Panc1 (cell line): ENCODE measurements around the gene DHRSX.
"Not testable (repeated sequence)": the region's sequence is repeated elsewhere in the genome, so short reads cannot be mapped to it uniquely, and the experiment has no call there.

Source experiments
- POLR2AphosphoS5 ChIP-seq: IDR thresholded peaks from 2 replicates; pipeline ENCODE4 v1.6.1; 2012; ENCODE audit warnings: mild to moderate bottlenecking, low read depth, low read length, moderate library complexity
- TF ChIP-seq, protein P1 (sequence below): fragments of 450-650 bp; IDR thresholded peaks from 2 replicates; pipeline ENCODE4 v1.5.1; 2017; ENCODE audit warnings: mild to moderate bottlenecking
- TF ChIP-seq, protein P2 (sequence below), 2 experiments: IDR thresholded peaks; 2 replicates each; pipeline ENCODE4 v1.6.1; 2011 to 2012; ENCODE audit warnings: low read depth in 2 of 2, control low read depth in 1 of 2, low read length in 1 of 2, mild to moderate bottlenecking in 1 of 2, moderate library complexity in 1 of 2; ENCODE audit not compliant: insufficient read depth in 1 of 2

DNA sequence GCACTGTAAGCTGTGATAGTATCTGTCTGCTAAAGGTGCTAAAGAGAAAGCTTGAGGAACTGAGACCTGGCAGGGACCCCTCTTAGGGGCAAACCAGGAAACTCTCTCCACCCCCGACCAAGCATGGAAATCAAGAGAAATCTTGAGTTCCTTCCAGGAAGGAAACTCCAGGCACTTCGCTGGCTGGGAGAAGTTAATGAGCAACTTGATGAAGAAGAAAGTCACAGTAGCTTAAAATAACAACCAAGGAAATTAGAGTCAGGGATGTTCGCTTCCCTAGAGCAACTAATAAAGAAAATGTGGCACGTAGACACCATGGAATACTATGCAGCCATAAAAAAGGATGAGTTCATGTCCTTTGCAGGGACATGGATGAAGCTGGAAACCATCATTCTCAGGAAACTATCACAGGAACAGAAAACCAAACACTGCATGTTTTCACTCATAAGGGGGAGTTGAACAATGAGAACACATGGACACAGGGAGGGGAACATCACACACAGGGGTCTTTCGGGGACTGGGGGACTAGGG, 188.7 kb downstream of the DHRSX start:
- TF ChIP-seq, protein P1, sequence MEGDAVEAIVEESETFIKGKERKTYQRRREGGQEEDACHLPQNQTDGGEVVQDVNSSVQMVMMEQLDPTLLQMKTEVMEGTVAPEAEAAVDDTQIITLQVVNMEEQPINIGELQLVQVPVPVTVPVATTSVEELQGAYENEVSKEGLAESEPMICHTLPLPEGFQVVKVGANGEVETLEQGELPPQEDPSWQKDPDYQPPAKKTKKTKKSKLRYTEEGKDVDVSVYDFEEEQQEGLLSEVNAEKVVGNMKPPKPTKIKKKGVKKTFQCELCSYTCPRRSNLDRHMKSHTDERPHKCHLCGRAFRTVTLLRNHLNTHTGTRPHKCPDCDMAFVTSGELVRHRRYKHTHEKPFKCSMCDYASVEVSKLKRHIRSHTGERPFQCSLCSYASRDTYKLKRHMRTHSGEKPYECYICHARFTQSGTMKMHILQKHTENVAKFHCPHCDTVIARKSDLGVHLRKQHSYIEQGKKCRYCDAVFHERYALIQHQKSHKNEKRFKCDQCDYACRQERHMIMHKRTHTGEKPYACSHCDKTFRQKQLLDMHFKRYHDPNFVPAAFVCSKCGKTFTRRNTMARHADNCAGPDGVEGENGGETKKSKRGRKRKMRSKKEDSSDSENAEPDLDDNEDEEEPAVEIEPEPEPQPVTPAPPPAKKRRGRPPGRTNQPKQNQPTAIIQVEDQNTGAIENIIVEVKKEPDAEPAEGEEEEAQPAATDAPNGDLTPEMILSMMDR: not testable (repeated sequence)
- TF ChIP-seq, protein P2, sequence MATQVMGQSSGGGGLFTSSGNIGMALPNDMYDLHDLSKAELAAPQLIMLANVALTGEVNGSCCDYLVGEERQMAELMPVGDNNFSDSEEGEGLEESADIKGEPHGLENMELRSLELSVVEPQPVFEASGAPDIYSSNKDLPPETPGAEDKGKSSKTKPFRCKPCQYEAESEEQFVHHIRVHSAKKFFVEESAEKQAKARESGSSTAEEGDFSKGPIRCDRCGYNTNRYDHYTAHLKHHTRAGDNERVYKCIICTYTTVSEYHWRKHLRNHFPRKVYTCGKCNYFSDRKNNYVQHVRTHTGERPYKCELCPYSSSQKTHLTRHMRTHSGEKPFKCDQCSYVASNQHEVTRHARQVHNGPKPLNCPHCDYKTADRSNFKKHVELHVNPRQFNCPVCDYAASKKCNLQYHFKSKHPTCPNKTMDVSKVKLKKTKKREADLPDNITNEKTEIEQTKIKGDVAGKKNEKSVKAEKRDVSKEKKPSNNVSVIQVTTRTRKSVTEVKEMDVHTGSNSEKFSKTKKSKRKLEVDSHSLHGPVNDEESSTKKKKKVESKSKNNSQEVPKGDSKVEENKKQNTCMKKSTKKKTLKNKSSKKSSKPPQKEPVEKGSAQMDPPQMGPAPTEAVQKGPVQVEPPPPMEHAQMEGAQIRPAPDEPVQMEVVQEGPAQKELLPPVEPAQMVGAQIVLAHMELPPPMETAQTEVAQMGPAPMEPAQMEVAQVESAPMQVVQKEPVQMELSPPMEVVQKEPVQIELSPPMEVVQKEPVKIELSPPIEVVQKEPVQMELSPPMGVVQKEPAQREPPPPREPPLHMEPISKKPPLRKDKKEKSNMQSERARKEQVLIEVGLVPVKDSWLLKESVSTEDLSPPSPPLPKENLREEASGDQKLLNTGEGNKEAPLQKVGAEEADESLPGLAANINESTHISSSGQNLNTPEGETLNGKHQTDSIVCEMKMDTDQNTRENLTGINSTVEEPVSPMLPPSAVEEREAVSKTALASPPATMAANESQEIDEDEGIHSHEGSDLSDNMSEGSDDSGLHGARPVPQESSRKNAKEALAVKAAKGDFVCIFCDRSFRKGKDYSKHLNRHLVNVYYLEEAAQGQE (IDR thresholded peaks at IDR 0.05; ENCODE audit: insufficient read depth in 1 of 2, low read depth in 2 of 2, low read length in 1 of 2): not testable (repeated sequence)
- not testable (repeated sequence) for TF ChIP-seq POLR2AphosphoS5
